ENCODE measurements around the gene RGS7BP. TPM values are rescaled to one million over a fixed set of nuclear protein-coding genes. Genes with fewer than 3 reads are reported as not detected.

RGS7BP gene
- total RNA-seq = 2.5 and 3.1 TPM in 2 replicates

GRCh38 chr5:64505769-64506566 lies at the start of gene RGS7BP:
Gene RGS7BP (plus strand): TSS chr5:64506015. CDS start chr5:64506625, 610 bp downstream.

Other genes with a start within 250 kb of the RGS7BP start
- not detected in 2 replicates for gene SHISAL2B, start 184.5 kb downstream of the RGS7BP start, total RNA-seq